ENCODE results near the gene ATP5PO.

DNA sequence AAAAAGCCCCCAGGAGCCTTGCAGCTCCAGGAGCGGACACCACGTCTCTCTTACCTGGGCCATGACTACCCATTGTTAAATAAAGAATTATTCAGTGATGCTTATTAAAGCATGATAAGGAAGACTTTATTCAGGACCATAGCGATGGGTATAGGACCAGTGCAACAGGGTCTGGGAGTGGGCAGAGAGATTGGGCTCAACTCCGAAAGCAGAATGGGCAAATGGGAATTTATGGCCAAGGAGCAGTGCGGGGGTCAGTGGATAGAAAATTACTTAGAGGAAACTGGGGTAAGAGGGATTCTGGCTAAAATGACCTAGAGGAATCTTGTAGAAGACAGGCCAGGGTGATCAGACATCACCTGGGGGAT, 580 bp upstream of the ATP5PO start:
- TF ChIP-seq ZNF451 (CRISPR knock-in tag; IDR thresholded peaks at IDR 0.05) = no peak
- TF ChIP-seq, protein P1, sequence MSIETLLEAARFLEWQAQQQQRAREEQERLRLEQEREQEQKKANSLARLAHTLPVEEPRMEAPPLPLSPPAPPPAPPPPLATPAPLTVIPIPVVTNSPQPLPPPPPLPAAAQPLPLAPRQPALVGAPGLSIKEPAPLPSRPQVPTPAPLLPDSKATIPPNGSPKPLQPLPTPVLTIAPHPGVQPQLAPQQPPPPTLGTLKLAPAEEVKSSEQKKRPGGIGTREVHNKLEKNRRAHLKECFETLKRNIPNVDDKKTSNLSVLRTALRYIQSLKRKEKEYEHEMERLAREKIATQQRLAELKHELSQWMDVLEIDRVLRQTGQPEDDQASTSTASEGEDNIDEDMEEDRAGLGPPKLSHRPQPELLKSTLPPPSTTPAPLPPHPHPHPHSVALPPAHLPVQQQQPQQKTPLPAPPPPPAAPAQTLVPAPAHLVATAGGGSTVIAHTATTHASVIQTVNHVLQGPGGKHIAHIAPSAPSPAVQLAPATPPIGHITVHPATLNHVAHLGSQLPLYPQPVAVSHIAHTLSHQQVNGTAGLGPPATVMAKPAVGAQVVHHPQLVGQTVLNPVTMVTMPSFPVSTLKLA (IDR thresholded peaks at IDR 0.05) = no peak
- no peak for TF ChIP-seq ZNF746 (CRISPR knock-in tag; IDR thresholded peaks at IDR 0.05)
- TF ChIP-seq ZNF274 (CRISPR knock-in tag; IDR thresholded peaks at IDR 0.05) = no peak
- TF ChIP-seq, protein P2, sequence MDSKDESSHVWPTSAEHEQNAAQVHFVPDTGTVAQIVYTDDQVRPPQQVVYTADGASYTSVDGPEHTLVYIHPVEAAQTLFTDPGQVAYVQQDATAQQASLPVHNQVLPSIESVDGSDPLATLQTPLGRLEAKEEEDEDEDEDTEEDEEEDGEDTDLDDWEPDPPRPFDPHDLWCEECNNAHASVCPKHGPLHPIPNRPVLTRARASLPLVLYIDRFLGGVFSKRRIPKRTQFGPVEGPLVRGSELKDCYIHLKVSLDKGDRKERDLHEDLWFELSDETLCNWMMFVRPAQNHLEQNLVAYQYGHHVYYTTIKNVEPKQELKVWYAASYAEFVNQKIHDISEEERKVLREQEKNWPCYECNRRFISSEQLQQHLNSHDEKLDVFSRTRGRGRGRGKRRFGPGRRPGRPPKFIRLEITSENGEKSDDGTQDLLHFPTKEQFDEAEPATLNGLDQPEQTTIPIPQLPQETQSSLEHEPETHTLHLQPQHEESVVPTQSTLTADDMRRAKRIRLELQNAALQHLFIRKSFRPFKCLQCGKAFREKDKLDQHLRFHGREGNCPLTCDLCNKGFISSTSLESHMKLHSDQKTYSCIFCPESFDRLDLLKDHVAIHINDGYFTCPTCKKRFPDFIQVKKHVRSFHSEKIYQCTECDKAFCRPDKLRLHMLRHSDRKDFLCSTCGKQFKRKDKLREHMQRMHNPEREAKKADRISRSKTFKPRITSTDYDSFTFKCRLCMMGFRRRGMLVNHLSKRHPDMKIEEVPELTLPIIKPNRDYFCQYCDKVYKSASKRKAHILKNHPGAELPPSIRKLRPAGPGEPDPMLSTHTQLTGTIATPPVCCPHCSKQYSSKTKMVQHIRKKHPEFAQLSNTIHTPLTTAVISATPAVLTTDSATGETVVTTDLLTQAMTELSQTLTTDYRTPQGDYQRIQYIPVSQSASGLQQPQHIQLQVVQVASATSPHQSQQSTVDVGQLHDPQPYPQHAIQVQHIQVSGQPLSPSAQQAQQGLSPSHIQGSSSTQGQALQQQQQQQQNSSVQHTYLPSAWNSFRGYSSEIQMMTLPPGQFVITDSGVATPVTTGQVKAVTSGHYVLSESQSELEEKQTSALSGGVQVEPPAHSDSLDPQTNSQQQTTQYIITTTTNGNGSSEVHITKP (CRISPR knock-in tag; IDR thresholded peaks at IDR 0.05; ENCODE audit: low read depth) = no peak
- no peak for TF ChIP-seq SNRNP70 (IDR thresholded peaks at IDR 0.05; ENCODE audit: low read depth, low read length)
- TF ChIP-seq EP300 (IDR thresholded peaks at IDR 0.05; ENCODE audit: low read depth in 2 of 2, low read length in 2 of 2) = no peak
- TF ChIP-seq EP300 (CRISPR knock-in tag; IDR thresholded peaks at IDR 0.05; ENCODE audit: borderline replicate concordance) = no peak
- no peak for TF ChIP-seq LCORL (IDR thresholded peaks at IDR 0.05)
- TF ChIP-seq LCORL (CRISPR knock-in tag; IDR thresholded peaks at IDR 0.05) = no peak
- TF ChIP-seq, protein P3, sequence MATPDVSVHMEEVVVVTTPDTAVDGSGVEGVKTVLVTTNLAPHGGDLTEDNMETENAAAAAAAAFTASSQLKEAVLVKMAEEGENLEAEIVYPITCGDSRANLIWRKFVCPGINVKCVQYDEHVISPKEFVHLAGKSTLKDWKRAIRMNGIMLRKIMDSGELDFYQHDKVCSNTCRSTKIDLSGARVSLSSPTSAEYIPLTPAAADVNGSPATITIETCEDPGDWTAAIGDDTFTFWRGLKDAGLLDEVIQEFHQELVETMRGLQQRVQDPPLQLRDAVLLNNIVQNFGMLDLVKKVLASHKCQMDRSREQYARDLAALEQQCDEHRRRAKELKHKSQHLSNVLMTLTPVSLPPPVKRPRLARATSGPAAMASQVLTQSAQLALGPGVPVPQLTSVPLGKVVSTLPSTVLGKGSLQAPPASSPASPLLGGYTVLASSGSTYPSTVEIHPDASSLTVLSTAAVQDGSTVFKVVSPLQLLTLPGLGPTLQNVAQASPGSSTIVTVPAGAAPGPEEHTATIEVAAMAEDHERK (CRISPR knock-in tag; IDR thresholded peaks at IDR 0.05; ENCODE audit: low read depth) = no peak
